SH-SY5Y (cell line): ENCODE measurements around the gene OR2V2.

Experiments
- GATA2 ChIP-seq: IDR thresholded peaks from 2 replicates; pipeline ENCODE4 v1.6.1; 2011; ENCODE audit warnings: mild to moderate bottlenecking, low read depth, low read length
- GATA3 ChIP-seq: IDR thresholded peaks from 2 replicates; pipeline ENCODE4 v1.6.1; 2011; ENCODE audit warnings: low read depth, mild to moderate bottlenecking, low read length, moderate library complexity

DNA sequence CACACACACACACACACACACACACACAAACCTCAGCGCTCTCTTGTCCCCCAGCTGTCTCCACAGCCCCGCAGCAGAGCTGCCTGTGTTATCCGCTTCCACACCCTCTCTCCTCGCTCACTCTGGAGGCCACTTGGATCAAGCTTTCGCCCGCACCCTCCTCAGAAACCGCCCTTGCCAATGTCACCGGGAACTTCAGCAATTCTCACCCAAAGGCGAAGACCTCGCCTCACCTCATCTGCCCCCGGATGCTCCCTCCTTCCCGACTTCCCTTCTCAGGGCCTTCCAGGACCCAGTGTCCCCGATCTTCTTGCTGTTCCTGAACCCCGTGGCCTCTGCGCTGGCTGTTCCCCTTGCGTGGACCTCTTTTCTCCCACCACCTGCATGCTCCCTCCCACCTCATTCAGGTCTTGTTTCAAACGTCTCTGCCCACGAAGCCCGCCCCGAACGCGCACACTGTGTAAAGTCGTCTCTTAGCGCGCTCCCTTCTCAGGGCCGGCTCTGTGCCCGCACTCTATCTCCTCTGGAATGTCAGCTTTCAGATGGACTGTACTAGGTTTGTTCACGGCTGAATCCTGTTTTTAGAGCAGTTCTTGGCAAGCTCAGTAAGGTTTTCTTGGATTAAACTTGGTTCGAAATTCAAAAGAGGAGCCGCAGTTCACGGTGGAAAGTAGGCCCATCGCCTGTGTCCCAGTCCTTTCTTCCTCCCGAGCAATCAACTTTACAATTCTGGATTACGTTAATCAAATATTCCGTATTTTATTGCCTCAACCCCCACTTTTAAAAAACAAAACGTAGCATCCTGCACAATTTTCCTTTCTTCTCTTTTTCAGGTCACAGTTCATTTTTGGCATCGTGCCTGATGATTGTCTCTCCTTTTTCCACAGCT lies 58.6 kb downstream of the OR2V2 start:
- no peak for TF ChIP-seq GATA2
- no peak for TF ChIP-seq GATA3
